A549 (cell line): Measurements from ENCODE around the gene LENG8. TPM values are rescaled to one million over a fixed set of nuclear protein-coding genes. Genes with fewer than 3 reads are reported as not detected.

ENCODE experiments used
- ATAC-seq, 2 experiments: fragments of 200-7000 bp in 1 of 2; fragments of >200 bp in 1 of 2; cut with Nextera tagmentation in 1 of 2; cut with Tn5 transposase in 1 of 2; 3 replicates each; pipeline versions ENCODE4 v1.8.0 to v1.9.1; 2018 to 2020; ENCODE audit warnings: mild to moderate bottlenecking in 1 of 2, moderate library complexity in 1 of 2
- CTCF ChIA-PET: fragments of 300-600 bp; sonication (Branson Sonifier 250); formaldehyde crosslinking; extraction: SDS; loops from one replicate; lab custom pipeline; 2021; ENCODE audit warnings: antibody characterized with exemption, inconsistent platforms; lab: Yijun Ruan, JAX
- POLR2A ChIA-PET: fragments of 350-600 bp; formaldehyde crosslinking; extraction: SDS; loops from one replicate; lab custom pipeline; 2021; ENCODE audit warnings: antibody characterized with exemption, inconsistent platforms; lab: Yijun Ruan, JAX
- DNase-seq, 2 experiments: peaks; one replicate each; pipeline versions ENCODE4 v3.0.0 to v3.0.0-alpha.2; 2011 to 2016; ENCODE audit warnings: low read depth in 1 of 2, low spot score in 1 of 2
- FAIRE-seq: peaks from 2 replicates; lab custom pipeline; 2011; peaks lifted over from hg19 to GRCh38; lab: Jason Lieb, UNC
- H3K27ac ChIP-seq, 2 experiments: fragments of >200 bp; sonication (Bioruptor Twin); formaldehyde crosslinking; 3 replicates each; pipeline ENCODE4 v1.5.1; 2016 to 2017
- H3K4me1 ChIP-seq: fragments of >200 bp; sonication (Bioruptor Twin); formaldehyde crosslinking; 3 replicates; pipeline ENCODE4 v1.6.1; 2016
- H3K4me2 ChIP-seq: fragments of >200 bp; sonication (Bioruptor Twin); formaldehyde crosslinking; 3 replicates; pipeline ENCODE4 v1.6.1; 2016
- H3K4me3 ChIP-seq: fragments of >200 bp; sonication (Bioruptor Twin); formaldehyde crosslinking; 3 replicates; pipeline ENCODE4 v1.5.1; 2016
- H3K9me3 ChIP-seq: fragments of >200 bp; sonication (Bioruptor Twin); formaldehyde crosslinking; 3 replicates; pipeline ENCODE4 v1.6.1; 2016
- CHD2 ChIP-seq: fragments of 150-350 bp; IDR thresholded peaks from 2 replicates; pipeline ENCODE4 v1.6.1; 2014; ENCODE audit warnings: low read length; ENCODE audit not compliant: partially characterized antibody
- ESRRA ChIP-seq: fragments of 150-350 bp; IDR thresholded peaks from 2 replicates; pipeline ENCODE4 v1.6.1; 2014; ENCODE audit warnings: mild to moderate bottlenecking, low read length, borderline replicate concordance
- FOSB ChIP-seq: fragments of 250-450 bp; sonication (Bioruptor Pico); IDR thresholded peaks from 2 replicates; pipeline ENCODE4 v1.5.0; 2020; ENCODE audit warnings: mild to moderate bottlenecking, moderate library complexity
- FOXS1 ChIP-seq: fragments of 250-450 bp; sonication (Bioruptor Pico); IDR thresholded peaks from 2 replicates; pipeline ENCODE4 v1.5.0; 2020; ENCODE audit warnings: mild to moderate bottlenecking, moderate library complexity
- HDAC2 ChIP-seq: fragments of 200-600 bp; sonication (generic); IDR thresholded peaks from 2 replicates; pipeline ENCODE4 v1.6.1; 2016
- MYC ChIP-seq: IDR thresholded peaks from 2 replicates; pipeline ENCODE4 v1.6.1; 2012; ENCODE audit warnings: mild to moderate bottlenecking, inconsistent platforms, low read length, improper control_type of control experiment, borderline replicate concordance
- RARB ChIP-seq: fragments of 250-450 bp; sonication (Bioruptor Pico); IDR thresholded peaks from 2 replicates; pipeline ENCODE4 v1.8.0; 2021; ENCODE audit warnings: mild to moderate bottlenecking, moderate library complexity
- RNF2 ChIP-seq: fragments of 200-600 bp; sonication (generic); IDR thresholded peaks from 2 replicates; pipeline ENCODE4 v1.6.1; 2016; ENCODE audit warnings: low read depth, mild to moderate bottlenecking, antibody characterized with exemption, moderate library complexity, borderline replicate concordance
- SMC3 ChIP-seq: fragments of >200 bp; sonication (Bioruptor Twin); formaldehyde crosslinking; IDR thresholded peaks from 3 replicates; pipeline ENCODE4 v1.6.1; 2018; ENCODE audit warnings: inconsistent platforms
- TP53 ChIP-seq: fragments of 250-450 bp; sonication (Bioruptor Pico); IDR thresholded peaks from 2 replicates; pipeline ENCODE4 v1.5.0; 2021; ENCODE audit warnings: mild to moderate bottlenecking, moderate library complexity
- ZC3H11A ChIP-seq: fragments of 450-650 bp; IDR thresholded peaks from 2 replicates; pipeline ENCODE4 v1.6.1; 2014; ENCODE audit warnings: antibody characterized with exemption, mild to moderate bottlenecking
- ZSCAN20 ChIP-seq: fragments of 250-450 bp; sonication (Bioruptor Pico); IDR thresholded peaks from 2 replicates; pipeline ENCODE4 v1.8.0; 2022; ENCODE audit warnings: mild to moderate bottlenecking, moderate library complexity
- WGBS: methylation state at CpG from one replicate; pipeline ENCODE4 v1.1.6; 2017; ENCODE audit errors: missing lambda C conversion rate; 5-methylcytosine and 5-hydroxymethylcytosine counted together
- polyA plus RNA-seq, 4 experiments: library from polyadenylated mRNA; depleted of rRNA in 3 of 4; stranded (reverse); fragments of >200 nt; fragmentation: RNase III in 1 of 4; extraction: RNeasy Plus Mini Kit Qiagen cat#74134 plus additional on column Dnase treatment in 1 of 4; gene quantifications; 2 replicates in 3 of 4; 3 replicates in 1 of 4; pipeline ENCODE4 v1.2.3, GENCODE V29; 2011 to 2017
- TF ChIP-seq, protein P1 (sequence below): fragments of >200 bp; sonication (Bioruptor Twin); formaldehyde crosslinking; IDR thresholded peaks from 3 replicates; pipeline ENCODE4 v1.6.1; 2016
- TF ChIP-seq, protein P2 (sequence below): fragments of >200 bp; sonication (Bioruptor Twin); formaldehyde crosslinking; IDR thresholded peaks from 3 replicates; pipeline ENCODE4 v1.5.1; 2016
- TF ChIP-seq, protein P3 (sequence below): IDR thresholded peaks from 2 replicates; pipeline ENCODE4 v1.6.1; 2012; ENCODE audit warnings: low read depth, borderline replicate concordance

Gene LENG8
- polyA plus RNA-seq, 2 of the 4 experiments (the other 2 are of a cell fraction) = 30.6 to 140 TPM

GRCh38 chr19:54412877-54413276, 36.1 kb upstream of the LENG8 start:
- 3% methylated on average over 4 of the region's 4 CpGs for WGBS
- Histone ChIP-seq H3K9me3 (0 out of 3 replicates have a peak, but pooled peaks cover 4% of the 10 kb centered on the region), H3K4me1 (peaks cover 3% of the 10 kb centered on the region; the same call in 1 of the 3 replicates), H3K4me3 (no peak overlapping the region), H3K27ac (no peak overlapping the region), H3K4me2 (no peak overlapping the region)
- no peak for FAIRE-seq
- peak in 1 of 2 experiments; percentile 48 for DNase-seq
- TF ChIP-seq, protein P1, sequence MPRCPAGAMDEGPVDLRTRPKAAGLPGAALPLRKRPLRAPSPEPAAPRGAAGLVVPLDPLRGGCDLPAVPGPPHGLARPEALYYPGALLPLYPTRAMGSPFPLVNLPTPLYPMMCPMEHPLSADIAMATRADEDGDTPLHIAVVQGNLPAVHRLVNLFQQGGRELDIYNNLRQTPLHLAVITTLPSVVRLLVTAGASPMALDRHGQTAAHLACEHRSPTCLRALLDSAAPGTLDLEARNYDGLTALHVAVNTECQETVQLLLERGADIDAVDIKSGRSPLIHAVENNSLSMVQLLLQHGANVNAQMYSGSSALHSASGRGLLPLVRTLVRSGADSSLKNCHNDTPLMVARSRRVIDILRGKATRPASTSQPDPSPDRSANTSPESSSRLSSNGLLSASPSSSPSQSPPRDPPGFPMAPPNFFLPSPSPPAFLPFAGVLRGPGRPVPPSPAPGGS = no peak
- TF ChIP-seq HDAC2 (no peak), ESRRA (no peak), RARB (no peak), TP53 (CRISPR knock-in tag) (no peak), ZSCAN20 (CRISPR knock-in tag) (no peak), RNF2 (no peak), ZC3H11A (no peak), FOSB (CRISPR knock-in tag) (no peak)
- TF ChIP-seq, protein P2, sequence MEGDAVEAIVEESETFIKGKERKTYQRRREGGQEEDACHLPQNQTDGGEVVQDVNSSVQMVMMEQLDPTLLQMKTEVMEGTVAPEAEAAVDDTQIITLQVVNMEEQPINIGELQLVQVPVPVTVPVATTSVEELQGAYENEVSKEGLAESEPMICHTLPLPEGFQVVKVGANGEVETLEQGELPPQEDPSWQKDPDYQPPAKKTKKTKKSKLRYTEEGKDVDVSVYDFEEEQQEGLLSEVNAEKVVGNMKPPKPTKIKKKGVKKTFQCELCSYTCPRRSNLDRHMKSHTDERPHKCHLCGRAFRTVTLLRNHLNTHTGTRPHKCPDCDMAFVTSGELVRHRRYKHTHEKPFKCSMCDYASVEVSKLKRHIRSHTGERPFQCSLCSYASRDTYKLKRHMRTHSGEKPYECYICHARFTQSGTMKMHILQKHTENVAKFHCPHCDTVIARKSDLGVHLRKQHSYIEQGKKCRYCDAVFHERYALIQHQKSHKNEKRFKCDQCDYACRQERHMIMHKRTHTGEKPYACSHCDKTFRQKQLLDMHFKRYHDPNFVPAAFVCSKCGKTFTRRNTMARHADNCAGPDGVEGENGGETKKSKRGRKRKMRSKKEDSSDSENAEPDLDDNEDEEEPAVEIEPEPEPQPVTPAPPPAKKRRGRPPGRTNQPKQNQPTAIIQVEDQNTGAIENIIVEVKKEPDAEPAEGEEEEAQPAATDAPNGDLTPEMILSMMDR = no peak
- TF ChIP-seq, protein P3, sequence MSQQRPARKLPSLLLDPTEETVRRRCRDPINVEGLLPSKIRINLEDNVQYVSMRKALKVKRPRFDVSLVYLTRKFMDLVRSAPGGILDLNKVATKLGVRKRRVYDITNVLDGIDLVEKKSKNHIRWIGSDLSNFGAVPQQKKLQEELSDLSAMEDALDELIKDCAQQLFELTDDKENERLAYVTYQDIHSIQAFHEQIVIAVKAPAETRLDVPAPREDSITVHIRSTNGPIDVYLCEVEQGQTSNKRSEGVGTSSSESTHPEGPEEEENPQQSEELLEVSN = no peak
- no peak for ATAC-seq
- POLR2A ChIA-PET = no interaction called here
- CTCF ChIA-PET = no interaction called here

DNA sequence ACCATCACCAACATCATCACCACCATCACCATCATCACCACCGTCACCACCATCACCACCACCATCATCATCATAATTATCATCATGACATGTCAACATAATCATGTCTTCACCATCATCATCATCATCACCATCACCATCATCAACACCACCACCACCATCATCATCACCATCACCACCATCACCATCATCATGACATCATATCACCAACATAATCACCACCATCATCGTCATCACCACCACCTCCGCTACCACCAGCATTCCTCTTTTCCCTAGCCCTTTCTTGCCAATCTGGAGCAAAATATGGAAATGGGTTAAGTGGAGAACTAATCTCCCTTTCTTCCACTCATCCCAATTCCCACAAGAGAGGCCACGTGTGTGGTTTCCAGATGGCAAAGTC, 34.8 kb upstream of the LENG8 start:
- no peak overlapping the region for H3K4me3 ChIP-seq
- FAIRE-seq (no peak), DNase-seq (no peak), ATAC-seq (no peak)
- H3K4me1 ChIP-seq = peaks cover 6% of the 10 kb centered on the region; the same call in 1 of the 3 replicates
- no peaks in the 10 kb centered on the region for H3K9me3 ChIP-seq
- CTCF ChIA-PET = interaction anchor here (3.1 kb wide), 1 partner anchor 24 kb away, joined by 16 read pairs; no protein-coding TSS in a partner anchor
- 39% methylated on average over 4 of the region's 4 CpGs for WGBS
- POLR2A ChIA-PET = no interaction called here
- TF ChIP-seq MYC (no peak), SMC3 (no peak), FOXS1 (no peak)
- H3K27ac ChIP-seq = no peak overlapping the region
- H3K4me2 ChIP-seq = no peak overlapping the region

DNA sequence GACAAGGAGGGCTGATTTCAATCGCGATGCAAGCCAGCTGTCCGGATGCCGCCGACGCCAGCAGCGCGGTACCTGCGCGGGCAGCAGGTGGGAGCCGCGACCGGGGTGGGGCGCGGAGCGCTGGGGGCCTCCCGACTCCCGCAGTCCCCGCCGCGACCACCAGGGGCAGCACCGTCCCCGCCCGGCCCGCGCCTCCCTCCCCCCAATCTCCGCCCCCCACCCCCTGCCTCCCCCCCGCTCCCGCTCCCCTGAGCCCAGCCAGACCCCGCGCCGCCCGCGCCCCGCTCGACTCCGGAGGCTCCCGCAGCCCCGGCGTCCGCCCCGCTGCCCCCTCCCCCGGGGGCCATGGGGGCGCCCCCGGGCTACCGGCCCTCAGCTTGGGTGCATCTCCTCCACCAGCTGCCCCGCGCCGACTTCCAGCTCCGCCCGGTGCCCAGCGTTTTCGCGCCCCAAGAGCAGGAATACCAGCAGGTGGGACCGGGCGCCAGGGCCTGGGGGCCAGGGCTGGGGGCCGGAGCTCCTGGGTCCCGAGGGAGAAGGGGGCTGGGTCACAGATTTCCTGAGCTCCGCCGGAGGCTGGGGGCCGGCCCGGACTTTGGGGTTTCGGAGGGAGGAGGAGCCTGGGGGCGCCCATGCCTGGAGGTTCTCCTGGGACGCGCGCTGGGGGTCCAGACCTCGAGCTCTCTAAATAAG, 33.6 kb upstream of the LENG8 start, which contains the start of gene TTYH1:
TSS of gene TTYH1 (plus strand) at position 257 of the 693 bp plus-strand sequence. CDS start at position 346, 89 bp downstream.
- FAIRE-seq = no peak
- Histone ChIP-seq H3K4me3 (no peak within 1 kb of the TSS), H3K4me2 (0 out of 3 replicates have a peak within 1 kb of the TSS, but pooled peaks have one; percentile 20), H3K9me3 (no peaks in the 10 kb centered on the region)
- DNase-seq = no peak
- 45% methylated on average over 17 of the region's 68 CpGs for WGBS
- TF ChIP-seq CHD2 = no peak
- TF ChIP-seq, protein P2 = peak; percentile 24; the same call in 2 of the 3 replicates
- TF ChIP-seq, all 56 proteins: peak for 1
- POLR2A ChIA-PET = interaction anchor here (0.5 kb wide), 1 partner anchor 71 kb away, joined by 15 read pairs; no protein-coding TSS in a partner anchor
- CTCF ChIA-PET = interaction anchor here (0.7 to 3.1 kb wide), 6 partner anchors 9 to 606 kb away, joined by 3 to 16 read pairs (median 3); no protein-coding TSS in a partner anchor
- peaks cover 10% of the 10 kb centered on the region; the same call in 2 of the 3 replicates for H3K4me1 ChIP-seq
- no peak within 1 kb of the TSS for H3K27ac ChIP-seq
- ATAC-seq = peak in 1 of 2 experiments; percentile 48; a peak in 3 of 6 replicates
